Vagina (tissue), 2 donors: ENCODE results near the gene PSENEN. TPM values are rescaled to one million over a fixed set of nuclear protein-coding genes. Genes with fewer than 3 reads are reported as not detected.

Source experiments
- DNase-seq, 2 donors: peaks; one replicate each; pipeline ENCODE4 v3.0.0-alpha.2; 2017; ENCODE audit errors: extremely low spot score in 2 of 2
- H3K27ac ChIP-seq: fragments of 200-600 bp; sonication (generic); one replicate; pipeline ENCODE4 v1.5.1; 2019
- H3K27me3 ChIP-seq: fragments of 200-600 bp; sonication (generic); one replicate; pipeline ENCODE4 v1.5.1; 2019
- H3K36me3 ChIP-seq, 2 donors: fragments of 200-600 bp; sonication (generic); one replicate each; pipeline ENCODE4 v1.5.1; 2017 to 2019
- H3K4me1 ChIP-seq: fragments of 200-600 bp; sonication (generic); one replicate; pipeline ENCODE4 v1.5.1; 2019
- H3K4me3 ChIP-seq, 2 donors: fragments of 200-600 bp; sonication (generic); 1 replicate in 1 of 2; 2 replicates in 1 of 2; pipeline ENCODE4 v1.5.1; 2016 to 2019
- H3K9me3 ChIP-seq: fragments of 200-600 bp; sonication (generic); one replicate; pipeline ENCODE4 v1.5.1; 2019
- CTCF ChIP-seq, 3 experiments: fragments of 450-650 bp in 2 of 3; fragments of 200-600 bp in 1 of 3; sonication (generic) in 1 of 3; IDR thresholded peaks; one replicate each; pipeline ENCODE4 v1.5.1; 2017 to 2019; ENCODE audit warnings: antibody characterized with exemption in 3 of 3, mild to moderate bottlenecking in 2 of 3, moderate library complexity in 2 of 3
- POLR2A ChIP-seq, 2 donors: fragments of 450-650 bp; IDR thresholded peaks; one replicate each; pipeline ENCODE4 v1.6.1; 2017; ENCODE audit warnings: antibody characterized with exemption in 2 of 2, mild to moderate bottlenecking in 2 of 2, moderate library complexity in 2 of 2
- POLR2AphosphoS5 ChIP-seq, 2 donors: sonication (generic); formaldehyde crosslinking; IDR thresholded peaks; one replicate each; pipeline ENCODE4 v1.9.0; 2017; ENCODE audit warnings: antibody characterized with exemption in 2 of 2, mild to moderate bottlenecking in 2 of 2, low read depth in 1 of 2; ENCODE audit not compliant: insufficient read depth in 1 of 2
- intact Hi-C: fragments of 100-400 bp; cut with DNase I; formaldehyde crosslinking; loops from one replicate; pipeline ENCODE4 v1.15.1; 2023
- total RNA-seq: library from RNA; depleted of rRNA; stranded (reverse); fragments of >200 nt; gene quantifications from one replicate; pipeline ENCODE4 v1.2.3, GENCODE V29; 2016

Gene PSENEN
- total RNA-seq, 1 donor from 2014 or later = 28.2 TPM

GRCh38 chr19:35785339-35785627 is 39.8 kb downstream of the PSENEN start:
- intact Hi-C loops = no loop called here

GRCh38 chr19:35786299-35787160 is 41.1 kb downstream of the PSENEN start:
- no peak for TF ChIP-seq CTCF (IDR thresholded peaks at IDR 0.05)
- no peak for TF ChIP-seq POLR2AphosphoS5 (IDR thresholded peaks at IDR 0.05; ENCODE audit: insufficient read depth in 1 of 2, low read depth in 1 of 2)
- no peak for TF ChIP-seq POLR2A (IDR thresholded peaks at IDR 0.05)
- DNase-seq = no peak
- H3K27me3 ChIP-seq = no peaks in the 10 kb centered on the region
- peaks cover 0 to 4% of the 10 kb centered on the region in 2 donors for H3K36me3 ChIP-seq
- no peak overlapping the region for H3K4me3 ChIP-seq
- H3K9me3 ChIP-seq = no peaks in the 10 kb centered on the region
- no peaks in the 10 kb centered on the region for H3K4me1 ChIP-seq
- H3K27ac ChIP-seq = no peak overlapping the region
- intact Hi-C loops = no loop called here

More at GRCh38 chr19:35785339-35785627, 39.8 kb downstream of the PSENEN start:
- peaks cover 0 to 16% of the 10 kb centered on the region in 2 donors for H3K36me3 ChIP-seq
- no peak for TF ChIP-seq POLR2AphosphoS5 (IDR thresholded peaks at IDR 0.05; ENCODE audit: insufficient read depth in 1 of 2, low read depth in 1 of 2)
- DNase-seq = no peak
- H3K27ac ChIP-seq = no peak overlapping the region
- no peak overlapping the region for H3K4me3 ChIP-seq
- no peaks in the 10 kb centered on the region for H3K4me1 ChIP-seq
- no peaks in the 10 kb centered on the region for H3K9me3 ChIP-seq
- H3K27me3 ChIP-seq = no peaks in the 10 kb centered on the region

GRCh38 chr19:35787227-35787799 is 41.9 kb downstream of the PSENEN start:
- no peak for DNase-seq

GRCh38 chr19:35788205-35788960 is 42.9 kb downstream of the PSENEN start:
- H3K36me3 ChIP-seq = no peaks in the 10 kb centered on the region
- H3K9me3 ChIP-seq = no peaks in the 10 kb centered on the region
- H3K4me3 ChIP-seq = no peak overlapping the region
- intact Hi-C loops = no loop called here
- TF ChIP-seq CTCF (IDR thresholded peaks at IDR 0.05) (no peak), POLR2A (IDR thresholded peaks at IDR 0.05) (no peak), POLR2AphosphoS5 (IDR thresholded peaks at IDR 0.05; ENCODE audit: insufficient read depth in 1 of 2, low read depth in 1 of 2) (no peak)
- no peak overlapping the region for H3K27ac ChIP-seq
- no peak for DNase-seq
- no peaks in the 10 kb centered on the region for H3K4me1 ChIP-seq
- no peaks in the 10 kb centered on the region for H3K27me3 ChIP-seq

More at GRCh38 chr19:35787227-35787799, 41.9 kb downstream of the PSENEN start:
- Histone ChIP-seq H3K4me3 (no peak overlapping the region), H3K36me3 (peaks cover 0 to 1% of the 10 kb centered on the region in 2 donors), H3K9me3 (no peaks in the 10 kb centered on the region), H3K4me1 (no peaks in the 10 kb centered on the region), H3K27ac (no peak overlapping the region), H3K27me3 (no peaks in the 10 kb centered on the region)
- TF ChIP-seq POLR2AphosphoS5 (IDR thresholded peaks at IDR 0.05; ENCODE audit: insufficient read depth in 1 of 2, low read depth in 1 of 2) (no peak), POLR2A (IDR thresholded peaks at IDR 0.05) (no peak), CTCF (IDR thresholded peaks at IDR 0.05) (no peak)
- intact Hi-C loops = no loop called here

GRCh38 chr19:35789195-35789977 is 43.9 kb downstream of the PSENEN start:
- no peaks in the 10 kb centered on the region for H3K27me3 ChIP-seq
- H3K36me3 ChIP-seq = no peaks in the 10 kb centered on the region
- H3K4me1 ChIP-seq = no peaks in the 10 kb centered on the region
- H3K27ac ChIP-seq = no peak overlapping the region
- no peak overlapping the region for H3K4me3 ChIP-seq
- intact Hi-C loops = no loop called here
- no peak for TF ChIP-seq POLR2A (IDR thresholded peaks at IDR 0.05)
- TF ChIP-seq CTCF (IDR thresholded peaks at IDR 0.05) = no peak
- H3K9me3 ChIP-seq = no peaks in the 10 kb centered on the region
- DNase-seq = no peak
